ENCODE measurements around the gene NUDT3.

The NUDT3 gene

GRCh38 chr6:34302929-34303328 lies 89.5 kb downstream of the NUDT3 start:
- TF ChIP-seq ZFX (IDR thresholded peaks at IDR 0.05; ENCODE audit: borderline replicate concordance): no peak
- TF ChIP-seq CTCF (IDR thresholded peaks at IDR 0.05): no peak
- H3K27ac ChIP-seq: no peak overlapping the region

- no peak overlapping the region for H3K27ac ChIP-seq
Measured at GRCh38 chr6:34301408-34301807, 91.1 kb downstream of the NUDT3 start.

GRCh38 chr6:34300332-34300751 lies 92.1 kb downstream of the NUDT3 start:
- no peak for TF ChIP-seq CTCF (IDR thresholded peaks at IDR 0.05)
- no peak overlapping the region for H3K27ac ChIP-seq

More at GRCh38 chr6:34301408-34301807, 91.1 kb downstream of the NUDT3 start:
- no peak for TF ChIP-seq ZFX (IDR thresholded peaks at IDR 0.05; ENCODE audit: borderline replicate concordance)
- no peak for TF ChIP-seq CTCF (IDR thresholded peaks at IDR 0.05)

GRCh38 chr6:34298941-34299340 lies 93.5 kb downstream of the NUDT3 start:
- H3K27ac ChIP-seq: no peak overlapping the region
- TF ChIP-seq ZFX (IDR thresholded peaks at IDR 0.05; ENCODE audit: borderline replicate concordance) (no peak), CTCF (IDR thresholded peaks at IDR 0.05) (no peak)

GRCh38 chr6:34295721-34296120 lies 96.7 kb downstream of the NUDT3 start:
- no peak for TF ChIP-seq ZFX (IDR thresholded peaks at IDR 0.05; ENCODE audit: borderline replicate concordance)
- no peak for TF ChIP-seq CTCF (IDR thresholded peaks at IDR 0.05)
- no peak overlapping the region for H3K27ac ChIP-seq

GRCh38 chr6:34292954-34293353 lies 99.5 kb downstream of the NUDT3 start:
- TF ChIP-seq ZFX (IDR thresholded peaks at IDR 0.05; ENCODE audit: borderline replicate concordance) (no peak), CTCF (IDR thresholded peaks at IDR 0.05) (no peak)
- H3K27ac ChIP-seq: no peak overlapping the region

GRCh38 chr6:34289137-34289536 lies 103.3 kb downstream of the NUDT3 start:
- no peak for TF ChIP-seq ZFX (IDR thresholded peaks at IDR 0.05; ENCODE audit: borderline replicate concordance)
- no peak for TF ChIP-seq CTCF (IDR thresholded peaks at IDR 0.05)
- H3K27ac ChIP-seq: no peak overlapping the region

All from 22Rv1 (cell line).